LNCaP clone FGC (cell line): ENCODE results near the gene TIAL1.

Source experiments
- DNase-seq: peaks from one replicate; pipeline ENCODE4 v3.0.0-alpha.2; 2011; ENCODE audit warnings: low read depth
- H3K4me3 ChIP-seq: 2 replicates; pipeline ENCODE4 v1.5.1; 2011; ENCODE audit warnings: mild to moderate bottlenecking, low read depth, low read length, control low read depth
- CTCF ChIP-seq: IDR thresholded peaks from 2 replicates; pipeline ENCODE4 v1.5.1; 2012; ENCODE audit warnings: mild to moderate bottlenecking; ENCODE audit not compliant: control insufficient read depth, insufficient read depth; ENCODE audit errors: extremely low read depth

TIAL1 gene

GRCh38 chr10:119596537-119597404 is at the start of gene TIAL1:
Gene TIAL1 (minus strand): TSS chr10:119596964. CDS start chr10:119596465, 499 bp downstream.
- no peak for TF ChIP-seq CTCF
- DNase-seq = peak; percentile 99
- H3K4me3 ChIP-seq = peak within 1 kb of the TSS; percentile 74

GRCh38 chr10:119644994-119645393 is 48.2 kb upstream of the TIAL1 start:
- H3K4me3 ChIP-seq = no peak overlapping the region
- TF ChIP-seq CTCF = no peak
- DNase-seq = no peak

GRCh38 chr10:119644205-119644814 is 47.5 kb upstream of the TIAL1 start:
- no peak for DNase-seq

GRCh38 chr10:119643306-119644204 is 46.8 kb upstream of the TIAL1 start:
- no peak overlapping the region for H3K4me3 ChIP-seq
- DNase-seq = no peak
- TF ChIP-seq CTCF = no peak

More at GRCh38 chr10:119644205-119644814, 47.5 kb upstream of the TIAL1 start:
- no peak overlapping the region for H3K4me3 ChIP-seq
- TF ChIP-seq CTCF = no peak

- no peak for DNase-seq
- TF ChIP-seq CTCF = no peak
- no peak overlapping the region for H3K4me3 ChIP-seq
These were observed 45.9 kb upstream of the TIAL1 start for GRCh38 chr10:119642556-119643111.

GRCh38 chr10:119640875-119641526 is 44.2 kb upstream of the TIAL1 start:
- no peak overlapping the region for H3K4me3 ChIP-seq
- no peak for DNase-seq
- TF ChIP-seq CTCF = no peak
